Right kidney (tissue), 9 donors: Measurements from ENCODE around the gene OR52N4.
"Not testable (repeated sequence)": the region's sequence is repeated elsewhere in the genome, so short reads cannot be mapped to it uniquely, and the experiment has no call there.

Experiments used
- DNase-seq: peaks from one replicate; pipeline ENCODE4 v3.0.0-alpha.2; 2016
- long read RNA-seq, 8 donors: transcript quantifications; one replicate each; lab custom pipeline, GENCODE V29; 2026

OR52N4 gene
- long read RNA-seq, donor 1, result 0 reads
- long read RNA-seq, donor 2, partial matches to known transcripts, result 0 of 1 reads
- long read RNA-seq, donor 2, other reads (novel, unspliced or antisense), result 0 of 1 reads
- long read RNA-seq, donor 3, result 0 reads
- long read RNA-seq, donor 4, result 0 reads
- long read RNA-seq, donor 5, result 0 reads
- long read RNA-seq, donor 6, result 0 reads
- long read RNA-seq, donor 7, result 0 reads
- long read RNA-seq, donor 8, result 0 reads

DNA sequence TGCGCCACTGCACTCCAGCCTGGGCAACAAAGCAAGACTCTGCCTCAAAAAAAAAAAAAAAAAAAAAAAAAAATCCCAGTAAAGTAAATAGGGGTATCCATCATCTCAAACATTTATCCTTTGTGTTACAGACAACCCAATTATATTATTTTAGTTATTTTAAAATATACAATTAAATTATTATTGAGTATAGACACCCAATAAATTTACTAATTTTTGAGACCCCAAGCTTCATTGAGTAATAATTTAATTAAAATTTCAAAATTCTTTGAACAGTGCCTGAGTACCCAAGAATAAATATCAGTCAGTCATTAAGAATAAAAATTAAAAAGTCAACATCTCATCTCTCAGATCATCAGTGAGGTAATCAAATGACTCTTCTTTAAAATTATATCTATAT, at the start of gene OR52N4:
TSS of gene OR52N4 (plus strand) at position 301 of the 400 bp plus-strand sequence. CDS start 498 bp downstream, outside the sequence.
- DNase-seq, result no peak

DNA sequence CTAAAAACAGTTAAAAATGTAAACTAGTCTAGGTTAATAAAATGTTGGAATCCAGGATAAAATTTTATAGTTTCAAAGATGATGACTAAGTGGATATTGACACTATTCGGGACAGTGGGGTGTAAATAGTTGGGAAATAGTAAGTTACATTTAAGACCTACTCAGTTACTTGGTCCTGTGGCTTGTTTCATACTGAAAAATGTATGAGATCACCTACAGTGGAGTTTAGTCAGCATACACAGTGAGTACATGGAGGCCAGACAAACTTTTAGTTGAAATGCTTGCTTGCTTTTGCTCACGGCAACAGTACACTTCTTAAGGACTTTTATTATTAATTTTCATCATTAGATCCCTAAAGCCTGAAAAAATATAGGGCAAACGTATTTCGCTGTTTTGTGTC, 48.4 kb upstream of the OR52N4 start:
- no peak for DNase-seq

DNA sequence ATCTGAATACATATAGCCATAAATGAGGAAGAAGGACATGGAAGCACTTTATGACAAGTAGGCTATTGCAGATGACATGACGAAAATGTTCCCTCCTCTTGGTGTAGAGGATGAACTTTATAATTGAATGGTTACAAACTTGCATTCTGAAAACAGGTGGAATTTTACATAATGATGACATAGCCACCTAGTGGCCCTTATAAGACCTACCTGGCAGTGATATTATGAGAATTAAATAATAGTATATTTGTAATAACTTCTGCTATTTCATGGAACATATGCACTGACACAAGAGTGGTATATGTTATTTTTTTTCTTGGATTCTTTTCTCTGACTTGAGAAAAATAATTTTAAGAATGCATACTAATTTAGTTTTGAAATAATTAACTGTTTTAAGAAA, 41.5 kb upstream of the OR52N4 start:
- DNase-seq, result no peak

DNA sequence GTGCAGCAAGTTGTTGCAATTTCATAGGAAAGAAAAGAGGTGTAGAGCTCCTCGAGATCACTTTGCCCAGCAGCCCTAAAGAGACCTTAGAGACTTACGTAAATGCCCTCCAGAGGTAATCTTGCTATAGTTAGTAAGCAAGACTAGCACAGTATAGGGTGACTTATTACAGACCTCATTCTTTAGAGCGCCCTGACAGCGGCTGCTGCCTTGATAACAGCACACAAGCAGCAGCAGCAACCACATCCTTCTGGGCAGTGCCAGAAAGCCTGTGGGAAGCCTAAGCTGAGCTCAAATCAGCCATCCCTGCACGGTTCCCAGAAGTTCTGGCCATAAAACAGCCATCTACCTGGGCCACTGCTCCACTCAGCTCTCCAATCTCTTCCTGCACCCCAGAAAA, 40.3 kb upstream of the OR52N4 start:
- DNase-seq, result no peak

DNA sequence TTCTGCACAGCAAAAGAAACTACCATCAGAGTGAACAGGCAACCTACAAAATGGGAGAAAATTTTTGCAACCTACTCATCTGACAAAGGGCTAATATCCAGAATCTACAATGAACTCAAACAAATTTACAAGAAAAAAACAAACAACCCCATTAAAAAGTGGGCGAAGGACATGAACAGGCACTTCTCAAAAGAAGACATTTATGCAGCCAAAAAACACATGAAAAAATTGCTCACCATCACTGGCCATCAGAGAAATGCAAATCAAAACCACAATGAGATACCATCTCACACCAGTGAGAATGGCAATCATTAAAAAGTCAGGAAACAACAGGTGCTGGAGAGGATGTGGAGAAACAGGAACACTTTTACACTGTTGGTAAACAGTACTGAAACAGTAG, 37.5 kb upstream of the OR52N4 start:
- DNase-seq, result not testable (repeated sequence)

DNA sequence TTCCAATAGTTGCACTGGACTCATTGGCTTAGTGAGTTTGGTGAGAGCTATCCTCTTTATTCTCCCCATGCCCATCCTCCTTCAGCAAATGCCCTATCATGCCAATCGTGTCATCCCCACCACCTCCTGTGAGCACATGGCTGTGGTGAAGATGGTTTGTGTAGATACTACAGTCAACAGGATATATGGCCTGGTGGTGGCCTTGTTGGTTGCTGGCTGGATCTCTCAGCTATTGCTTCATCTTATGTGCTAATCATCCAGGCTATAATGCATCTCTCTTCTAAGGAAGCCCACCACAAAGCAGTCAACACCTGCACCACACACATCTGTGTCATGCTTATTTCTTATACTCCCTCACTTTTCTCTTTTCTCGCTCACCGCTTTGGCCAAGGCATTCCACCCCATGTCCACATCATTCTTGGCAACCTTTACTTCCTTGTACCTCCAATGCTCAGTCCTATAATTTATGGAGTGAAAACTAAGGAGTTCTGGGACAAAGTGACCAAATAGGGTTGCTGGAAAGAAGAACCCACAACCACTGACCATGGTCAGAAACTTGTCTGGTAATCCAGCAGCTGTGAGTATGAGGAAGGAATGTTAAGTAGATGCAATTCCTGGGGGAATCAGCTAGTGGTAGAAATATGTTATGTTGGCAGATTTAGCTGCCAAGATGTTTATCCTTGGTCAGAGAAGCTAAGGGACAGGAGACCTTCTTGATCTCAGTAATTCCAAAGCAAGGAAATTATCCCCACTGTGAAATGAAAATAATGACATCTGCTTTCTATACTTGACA, 34.1 kb upstream of the OR52N4 start:
- no peak for DNase-seq

DNA sequence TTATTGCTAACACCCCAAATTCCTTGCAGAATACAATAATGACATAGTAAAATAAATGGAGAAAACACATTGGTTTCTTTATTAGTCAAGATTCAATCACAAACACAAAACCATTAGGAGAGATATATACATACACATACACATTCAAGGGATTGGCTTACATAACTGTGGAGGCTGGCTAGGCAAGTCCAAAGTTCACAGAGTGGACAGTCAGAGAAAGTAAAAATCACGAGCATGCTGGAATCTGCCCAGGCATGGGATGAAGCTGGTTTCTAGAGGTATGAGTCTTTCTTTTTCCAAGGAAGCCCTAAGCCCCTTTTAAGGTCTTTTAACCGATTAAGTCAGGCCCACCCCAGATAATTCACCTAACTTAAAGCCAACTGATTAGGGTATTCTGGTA, 31.4 kb upstream of the OR52N4 start:
- no peak for DNase-seq

DNA sequence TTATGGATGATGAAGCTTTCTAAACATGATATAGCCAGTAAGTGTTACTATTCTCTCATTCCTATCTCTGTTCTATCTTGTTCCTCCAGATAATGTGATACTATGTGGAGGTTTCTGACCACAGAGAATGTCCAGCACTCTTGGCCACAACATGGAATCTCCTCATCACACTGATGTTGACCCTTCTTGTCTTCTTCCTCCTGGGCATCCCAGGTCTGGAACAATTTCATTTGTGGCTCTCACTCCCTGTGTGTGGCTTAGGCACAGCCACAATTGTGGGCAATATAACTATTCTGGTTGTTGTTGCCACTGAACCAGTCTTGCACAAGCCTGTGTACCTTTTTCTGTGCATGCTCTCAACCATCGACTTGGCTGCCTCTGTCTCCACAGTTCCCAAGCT, 27.7 kb upstream of the OR52N4 start:
- DNase-seq, result no peak

DNA sequence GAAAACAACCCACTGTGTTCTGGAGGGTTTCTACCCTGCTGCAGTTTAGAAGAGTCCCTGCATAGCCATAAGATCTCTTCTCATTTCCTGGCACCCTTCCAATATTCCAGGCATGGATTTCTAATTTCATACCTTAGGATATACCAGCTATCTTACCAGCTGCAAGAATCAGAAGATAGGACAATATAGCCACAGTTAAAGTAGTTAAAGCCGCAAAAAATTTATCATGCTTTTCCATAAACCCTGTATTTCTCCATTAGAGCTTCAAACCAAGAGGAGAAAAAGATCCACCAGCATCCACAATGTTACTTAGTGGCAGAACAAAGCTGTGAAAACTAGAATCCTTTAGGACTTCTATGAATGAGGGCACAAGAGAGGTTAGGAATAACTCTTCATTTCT, 26.4 kb upstream of the OR52N4 start:
- DNase-seq, result no peak

DNA sequence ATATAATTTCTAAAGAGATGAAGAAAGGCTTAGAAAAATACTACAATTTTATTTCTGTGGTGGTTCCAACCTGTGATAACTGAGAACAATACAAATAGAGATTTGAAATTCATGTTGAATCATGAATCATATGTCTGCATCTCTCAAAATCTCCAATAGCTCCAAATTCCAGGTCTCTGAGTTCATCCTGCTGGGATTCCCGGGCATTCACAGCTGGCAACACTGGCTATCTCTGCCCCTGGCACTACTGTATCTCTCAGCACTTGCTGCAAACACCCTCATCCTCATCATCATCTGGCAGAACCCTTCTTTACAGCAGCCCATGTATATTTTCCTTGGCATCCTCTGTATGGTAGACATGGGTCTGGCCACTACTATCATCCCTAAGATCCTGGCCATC, 17.6 kb upstream of the OR52N4 start, which contains the start of gene OR56B1:
TSS of gene OR56B1 (plus strand) at position 53 of the 400 bp plus-strand sequence. CDS start at position 122, 69 bp downstream.
- DNase-seq, result no peak

DNA sequence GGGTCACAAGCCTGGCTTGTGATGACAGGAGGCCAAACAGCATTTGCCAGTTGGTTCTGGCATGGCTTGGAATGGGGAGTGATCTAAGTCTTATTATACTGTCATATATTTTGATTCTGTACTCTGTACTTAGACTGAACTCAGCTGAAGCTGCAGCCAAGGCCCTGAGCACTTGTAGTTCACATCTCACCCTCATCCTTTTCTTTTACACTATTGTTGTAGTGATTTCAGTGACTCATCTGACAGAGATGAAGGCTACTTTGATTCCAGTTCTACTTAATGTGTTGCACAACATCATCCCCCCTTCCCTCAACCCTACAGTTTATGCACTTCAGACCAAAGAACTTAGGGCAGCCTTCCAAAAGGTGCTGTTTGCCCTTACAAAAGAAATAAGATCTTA, 17.0 kb upstream of the OR52N4 start:
- DNase-seq, result no peak

DNA sequence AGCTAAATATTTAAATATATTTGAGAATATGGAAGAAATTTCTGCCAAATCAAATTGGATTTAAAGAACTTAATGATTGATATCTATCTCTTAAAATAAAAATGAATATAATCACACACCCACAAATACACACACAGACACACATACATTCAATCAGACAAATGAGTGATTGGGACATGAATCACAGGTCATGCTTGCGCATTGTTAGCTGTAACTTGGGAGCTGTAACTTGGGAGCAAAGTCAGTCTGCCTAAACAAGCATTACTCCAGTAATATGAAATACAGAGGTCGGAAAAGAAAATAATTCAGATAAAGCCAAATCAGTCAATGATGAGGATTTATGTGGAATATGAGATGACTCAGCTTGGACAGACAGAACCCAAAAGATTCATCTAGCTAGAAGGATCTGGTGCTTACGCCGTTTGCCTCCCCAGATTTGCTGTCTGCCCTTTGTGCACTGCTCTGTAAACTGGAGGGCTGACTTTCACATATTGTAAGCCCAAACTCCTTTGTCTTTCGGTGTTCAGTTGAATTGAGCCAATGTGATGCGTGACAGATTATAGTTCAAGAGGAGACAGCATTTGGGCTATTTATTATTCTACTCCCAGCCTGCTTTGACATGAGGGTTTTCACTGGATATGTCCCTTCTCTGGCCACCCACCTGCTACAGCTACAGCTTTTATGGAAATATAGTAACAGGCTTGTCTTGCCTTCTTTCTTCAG, 16.2 kb upstream of the OR52N4 start:
- no peak for DNase-seq

DNA sequence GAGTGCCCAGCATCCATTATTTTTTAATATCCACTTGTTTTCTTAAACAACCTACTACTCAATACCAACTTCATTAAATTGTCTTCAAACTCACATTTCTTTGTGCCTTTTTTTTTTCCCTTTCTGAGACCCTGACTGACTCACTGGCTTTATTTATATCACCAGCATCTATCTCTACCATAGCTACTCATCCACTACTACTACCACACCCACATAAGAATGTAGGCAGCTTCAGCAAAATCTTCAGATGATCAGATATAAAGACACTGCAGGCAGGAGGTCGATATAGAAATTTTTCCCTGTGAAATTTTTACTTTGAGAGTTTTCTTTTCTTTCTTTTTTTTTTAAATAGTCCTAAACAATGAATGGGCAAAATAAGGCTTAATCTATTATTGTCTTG, 15.6 kb upstream of the OR52N4 start:
- no peak for DNase-seq

DNA sequence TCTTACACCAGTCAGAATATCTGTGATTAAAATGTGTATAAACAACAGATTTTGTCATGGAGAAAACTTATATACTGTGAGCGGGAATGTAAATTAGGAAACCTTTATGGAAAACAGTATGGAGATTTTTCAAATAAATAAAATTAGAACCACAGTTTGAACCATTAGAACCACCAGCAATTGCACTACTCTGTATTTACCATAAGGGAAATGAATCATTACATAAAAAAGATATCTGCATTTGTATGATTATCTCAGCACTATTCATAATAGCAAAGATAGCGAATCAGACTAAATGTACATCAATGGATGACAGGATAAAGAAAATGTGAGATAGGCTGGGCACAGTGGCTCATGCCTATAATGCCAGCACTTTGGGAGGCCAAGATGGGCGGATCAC, 7.4 kb upstream of the OR52N4 start:
- no peak for DNase-seq

DNA sequence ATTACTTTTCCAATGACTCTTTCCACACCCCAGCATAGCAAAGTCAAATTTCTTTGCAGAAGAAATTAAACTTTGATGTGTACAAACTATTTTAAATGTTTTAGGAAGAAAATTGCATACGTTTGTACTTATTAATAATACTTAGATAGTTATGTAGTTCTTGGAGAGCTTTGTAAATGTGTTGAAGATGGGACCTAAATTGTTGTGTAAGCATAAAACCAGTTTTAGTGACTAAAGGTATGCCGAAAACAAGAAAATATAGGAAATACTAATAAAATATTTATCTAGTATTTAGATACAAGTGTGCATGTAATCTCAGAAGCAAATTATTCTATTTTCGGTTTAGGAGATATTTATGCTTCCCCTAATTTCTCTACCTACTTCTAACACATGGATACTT, 4.2 kb upstream of the OR52N4 start:
- DNase-seq, result no peak

DNA sequence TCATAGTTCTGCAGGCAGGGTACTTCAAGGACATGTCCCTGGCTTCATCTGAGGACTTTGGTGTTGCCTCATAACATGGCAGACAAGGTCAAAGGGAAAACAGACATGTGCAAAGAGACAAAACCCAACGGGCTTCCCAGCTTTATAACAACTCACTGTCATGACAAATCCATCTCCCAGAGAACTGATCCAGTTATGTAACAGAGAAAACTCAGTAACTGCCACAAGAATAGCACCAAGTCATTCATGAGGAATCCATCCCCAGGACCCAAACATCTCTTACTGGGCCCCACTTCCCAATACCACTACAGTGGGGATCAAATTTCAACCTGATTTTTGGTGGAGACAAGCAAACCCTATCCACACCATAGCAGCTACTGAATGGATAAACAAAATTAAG, 13.0 kb downstream of the OR52N4 start:
- no peak for DNase-seq

DNA sequence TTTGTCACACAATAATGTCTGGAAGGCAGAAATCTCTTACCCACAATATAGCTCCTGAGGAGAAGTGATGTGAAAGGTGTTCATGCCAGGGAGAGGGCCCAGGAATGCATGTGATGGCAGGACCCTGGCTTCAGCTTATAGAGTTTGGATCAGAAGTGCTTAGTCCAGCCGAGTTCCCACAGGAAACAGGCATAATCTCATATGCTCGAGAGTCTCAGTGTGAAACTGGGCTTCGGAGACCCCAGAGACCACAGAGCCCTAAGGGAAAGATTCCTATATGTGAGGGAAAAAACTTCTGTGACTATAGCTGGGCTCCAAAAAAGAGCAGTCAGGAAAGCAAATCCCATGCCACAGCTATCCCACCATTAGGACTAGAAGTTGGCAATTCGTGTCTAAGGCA, 29.2 kb downstream of the OR52N4 start, which contains the start of gene OR52N5:
TSS of gene OR52N5 (minus strand) at position 101 of the 400 bp plus-strand sequence. CDS start 4,721 bp downstream, outside the sequence.
- DNase-seq, result no peak

DNA sequence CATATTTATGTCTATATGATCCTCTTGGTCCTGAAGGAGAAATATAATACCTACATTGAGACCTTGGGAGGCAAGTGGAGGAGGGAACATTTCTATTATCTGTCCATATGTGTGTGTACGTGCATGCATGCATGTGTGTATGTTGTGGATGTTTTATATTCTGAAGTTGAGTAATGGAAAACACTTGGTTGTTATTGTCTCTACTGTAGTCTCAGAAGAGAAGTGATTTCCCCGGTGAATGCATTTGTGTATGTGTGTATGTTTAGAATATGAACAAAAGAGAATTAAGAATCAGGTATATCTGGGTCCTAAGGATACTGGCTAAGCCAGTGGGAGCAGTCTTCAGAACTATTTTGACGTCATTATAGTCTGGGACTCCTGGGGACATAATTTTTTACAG, 37.1 kb downstream of the OR52N4 start, which contains the start of gene OR52N1:
TSS of gene OR52N1 (minus strand) at position 101 of the 400 bp plus-strand sequence. CDS start 2,449 bp downstream, outside the sequence.
- no peak for DNase-seq

DNA sequence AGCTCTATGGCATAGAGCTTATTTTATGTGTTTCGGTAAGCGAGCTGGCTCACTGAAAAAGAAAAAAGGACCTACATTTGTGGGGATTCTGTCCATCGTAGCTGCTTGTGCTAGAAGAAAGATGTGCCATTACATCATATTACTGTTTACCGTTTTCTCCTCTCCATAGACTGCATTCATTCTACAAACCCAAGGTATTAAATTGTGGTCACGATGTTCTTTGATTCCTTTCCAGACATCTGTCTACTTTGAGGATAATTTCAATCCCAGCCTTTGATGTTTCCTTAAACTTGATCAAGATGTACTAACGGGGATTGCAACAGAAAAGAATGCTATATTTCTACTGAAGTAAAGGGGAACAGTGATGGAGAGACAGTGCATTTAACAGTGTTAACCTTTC, 42.5 kb downstream of the OR52N4 start:
- DNase-seq, result no peak

DNA sequence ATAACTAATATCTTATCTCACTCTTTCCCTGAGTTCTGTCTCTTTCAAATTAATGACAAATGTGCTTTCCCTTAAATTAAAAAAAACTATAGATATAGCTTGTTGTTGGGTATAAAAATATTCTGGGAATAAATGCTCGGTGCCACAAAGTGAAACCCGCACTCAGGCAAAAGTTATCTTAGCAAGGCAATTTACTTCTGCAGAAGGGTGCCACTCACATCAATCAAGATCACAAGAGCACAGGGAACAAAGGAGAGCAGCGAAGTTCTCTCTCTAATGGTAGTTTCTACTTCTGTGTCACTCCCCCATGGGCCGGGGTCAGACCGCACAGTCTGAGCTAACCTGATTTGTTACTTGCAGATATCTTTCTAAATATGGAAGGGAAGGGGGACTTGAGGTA, 49.9 kb downstream of the OR52N4 start:
- DNase-seq, result no peak
